HepG2 (cell line): Measurements from ENCODE around the gene TRIM25. TPM values are rescaled to one million over a fixed set of nuclear protein-coding genes. Genes with fewer than 3 reads are reported as not detected.
A peak's percentile ranks its signal among the peaks of the same experiment; 100 is the strongest.

ENCODE experiments used
- ATAC-seq: fragments of 200-7000 bp; cut with Tn5 transposase; 3 replicates; pipeline ENCODE4 v1.9.1; 2020; ENCODE audit warnings: mild to moderate bottlenecking, moderate library complexity
- BruUV-seq: library from RNA; stranded (reverse); fragments of 400-500 nt; replicated peaks from 2 replicates; lab custom pipeline; 2021; lab: Mats Ljungman, UMichigan
- CTCF ChIA-PET: fragments of 300-600 bp; formaldehyde crosslinking; extraction: SDS; loops from one replicate; lab custom pipeline; 2021; ENCODE audit warnings: low total read pairs, inconsistent platforms, low intra/inter-chr PET ratio; lab: Yijun Ruan, JAX
- POLR2A ChIA-PET: fragments of 350-600 bp; sonication (Branson Sonifier 250); formaldehyde crosslinking; loops from one replicate; lab custom pipeline; 2020; ENCODE audit warnings: antibody characterized with exemption, inconsistent platforms; lab: Yijun Ruan, JAX
- DNase-seq: peaks from one replicate; pipeline ENCODE4 v3.0.0-alpha.2; 2015; ENCODE audit warnings: low spot score
- FAIRE-seq: peaks from 3 replicates; lab custom pipeline; 2011; peaks lifted over from hg19 to GRCh38; lab: Jason Lieb, UNC
- H2AFZ ChIP-seq: one replicate; pipeline ENCODE4 v1.6.1; 2011; ENCODE audit warnings: low read length, inconsistent platforms
- H3K27ac ChIP-seq: fragments of 300-600 bp; 3 replicates; pipeline ENCODE4 v1.8.0; 2011; ENCODE audit warnings: mixed run types, mild to moderate bottlenecking, mixed read lengths, low read length, inconsistent platforms; ENCODE audit not compliant: insufficient read depth; ENCODE audit errors: extremely low read length
- H3K27me3 ChIP-seq, 2 experiments: fragments of 200-600 bp in 1 of 2; 2 replicates in 1 of 2; 3 replicates in 1 of 2; pipeline versions ENCODE4 v1.6.0 to v1.8.0; 2011; ENCODE audit warnings: low read length in 2 of 2, mild to moderate bottlenecking in 2 of 2, moderate library complexity in 2 of 2, inconsistent platforms in 1 of 2; ENCODE audit not compliant: insufficient read depth in 2 of 2, control insufficient read depth in 1 of 2
- H3K36me3 ChIP-seq, 2 experiments: fragments of 200-600 bp in 1 of 2; replicated peaks in 1 of 2; 2 replicates in 1 of 2; 3 replicates in 1 of 2; pipeline versions ENCODE4 v1.5.1 to v1.8.0; 2011; ENCODE audit warnings: low read length in 2 of 2, inconsistent platforms in 1 of 2; ENCODE audit not compliant: insufficient read depth in 2 of 2, control insufficient read depth in 1 of 2
- H3K4me1 ChIP-seq: 2 replicates; pipeline ENCODE4 v1.5.1; 2012; ENCODE audit warnings: low read length, inconsistent platforms; ENCODE audit not compliant: insufficient read depth
- H3K4me2 ChIP-seq: 2 replicates; pipeline ENCODE4 v1.6.0; 2011; ENCODE audit warnings: low read depth, low read length, inconsistent platforms
- H3K4me3 ChIP-seq, 3 experiments: fragments of 200-600 bp in 1 of 3; sonication (generic), shearing (Covaris generic) in 1 of 3; replicated peaks in 1 of 3; 2 replicates each; pipeline ENCODE4 v1.5.1; 2011 to 2016; ENCODE audit warnings: low read length in 3 of 3, inconsistent platforms in 2 of 3, low read depth in 2 of 3, mild to moderate bottlenecking in 2 of 3, control low read depth in 1 of 3, mixed read lengths in 1 of 3; ENCODE audit not compliant: insufficient read depth in 1 of 3
- H3K79me2 ChIP-seq: one replicate; pipeline ENCODE4 v1.6.1; 2011; ENCODE audit warnings: low read length, inconsistent platforms; ENCODE audit not compliant: insufficient read depth
- H3K9ac ChIP-seq: 2 replicates; pipeline ENCODE4 v1.6.0; 2011; ENCODE audit warnings: mild to moderate bottlenecking, low read depth, low read length, inconsistent platforms; ENCODE audit not compliant: insufficient read depth
- H3K9me3 ChIP-seq: 2 replicates; pipeline ENCODE4 v1.5.1; 2012; ENCODE audit warnings: mild to moderate bottlenecking, low read length
- H4K20me1 ChIP-seq: 2 replicates; pipeline ENCODE4 v1.6.0; 2011; ENCODE audit warnings: inconsistent platforms, mild to moderate bottlenecking, low read length, moderate library complexity; ENCODE audit not compliant: insufficient read depth
- ATF7 ChIP-seq, 2 experiments: fragments of 450-650 bp in 1 of 2; sonication (generic) in 1 of 2; formaldehyde crosslinking in 1 of 2; IDR thresholded peaks; 2 replicates each; pipeline versions ENCODE4 v1.4.0 to v1.6.1; 2016 to 2020; ENCODE audit warnings: antibody characterized with exemption in 1 of 2, mild to moderate bottlenecking in 1 of 2, missing genetic modification reagents in 1 of 2
- CBX5 ChIP-seq: sonication (generic); formaldehyde crosslinking; IDR thresholded peaks from 2 replicates; pipeline ENCODE4 v1.4.0; 2020; ENCODE audit warnings: missing genetic modification reagents, borderline replicate concordance
- CREB1 ChIP-seq, 2 experiments: fragments of 450-650 bp in 1 of 2; IDR thresholded peaks; 2 replicates each; pipeline ENCODE4 v1.6.1; 2016 to 2017; ENCODE audit warnings: control low read depth in 1 of 2, mild to moderate bottlenecking in 1 of 2, missing compliant biosample characterization in 1 of 2, missing genetic modification characterization in 1 of 2
- HIVEP1 ChIP-seq: sonication (generic); formaldehyde crosslinking; IDR thresholded peaks from 2 replicates; pipeline ENCODE4 v1.4.0; 2020; ENCODE audit warnings: mild to moderate bottlenecking, missing genetic modification reagents
- LCORL ChIP-seq, 2 experiments: fragments of 450-650 bp in 1 of 2; sonication (generic) in 1 of 2; formaldehyde crosslinking in 1 of 2; IDR thresholded peaks; 2 replicates each; pipeline versions ENCODE4 v1.5.0 to v1.6.1; 2017 to 2020; ENCODE audit warnings: antibody characterized with exemption in 1 of 2, missing genetic modification reagents in 1 of 2
- NBN ChIP-seq: fragments of 450-650 bp; conservative IDR thresholded peaks from 2 replicates; pipeline ENCODE4 v1.6.1; 2017
- ONECUT2 ChIP-seq: sonication (generic); formaldehyde crosslinking; IDR thresholded peaks from 2 replicates; pipeline ENCODE4 v1.4.0; 2020; ENCODE audit warnings: missing genetic modification reagents
- PHB2 ChIP-seq: fragments of 450-650 bp; IDR thresholded peaks from 2 replicates; pipeline ENCODE4 v1.6.1; 2018; ENCODE audit not compliant: partially characterized antibody
- RCOR2 ChIP-seq: IDR thresholded peaks from 2 replicates; pipeline ENCODE4 v1.6.1; 2016; ENCODE audit warnings: missing biosample characterization, missing genetic modification reagents
- SMAD3 ChIP-seq: sonication (generic); formaldehyde crosslinking; IDR thresholded peaks from 2 replicates; pipeline ENCODE4 v1.4.0; 2020; ENCODE audit warnings: missing genetic modification reagents
- SMC3 ChIP-seq: IDR thresholded peaks from 2 replicates; pipeline ENCODE4 v1.6.1; 2011; ENCODE audit warnings: low read length, improper control_type of control experiment
- SNRNP70 ChIP-seq: fragments of 200-400 bp; formaldehyde crosslinking; IDR thresholded peaks from 2 replicates; pipeline ENCODE4 v1.6.1; 2017; ENCODE audit warnings: mild to moderate bottlenecking, low read depth, low read length, moderate library complexity
- TCF7L2 ChIP-seq: IDR thresholded peaks from 2 replicates; pipeline ENCODE4 v1.6.1; 2011; ENCODE audit warnings: mild to moderate bottlenecking, low read depth, low read length, moderate library complexity
- TRIM22 ChIP-seq: fragments of 450-650 bp; IDR thresholded peaks from 2 replicates; pipeline ENCODE4 v1.6.1; 2017
- ZNF564 ChIP-seq: sonication (generic); formaldehyde crosslinking; IDR thresholded peaks from 2 replicates; pipeline ENCODE4 v1.8.1; 2023; ENCODE audit warnings: mild to moderate bottlenecking, missing genetic modification reagents
- WGBS: methylation state at CpG from one replicate; pipeline ENCODE4 v1.1.6; 2017; ENCODE audit warnings: low lambda C conversion rate; 5-methylcytosine and 5-hydroxymethylcytosine counted together
- in situ Hi-C: cut with HindIII; loops from 2 replicates; pipeline ENCODE4 v1.10.0; 2017; ENCODE audit warnings: low pct_unique_long_range_greater_than_20kb; ENCODE audit not compliant: extremely low pct_ligation_motif_present
- intact Hi-C: fragments of 100-400 bp; cut with micrococcal nuclease; formaldehyde crosslinking; loops from one replicate; pipeline ENCODE4 v1.10.0; 2022; ENCODE audit not compliant: unreplicated experiment
- polyA plus RNA-seq, 8 experiments: library from polyadenylated mRNA; depleted of rRNA in 3 of 8; stranded (reverse) in 7 of 8; unstranded in 1 of 8; fragments of >200 nt; fragmentation: Illumina TruSeq in 4 of 8; extraction: Trizol in 4 of 8; gene quantifications; 2 replicates each; pipeline versions ENCODE4 v1.2.1 to v1.2.3, GENCODE V29; 2011 to 2016; ENCODE audit warnings: low read depth in 4 of 8, missing spikeins in 1 of 8, mixed read lengths in 1 of 8; ENCODE audit not compliant: insufficient read depth in 1 of 8
- total RNA-seq, 5 experiments: library from RNA; depleted of rRNA; stranded (reverse); fragments of >200 nt; fragmentation: Illumina TruSeq; extraction: Trizol; gene quantifications; 2 replicates each; pipeline ENCODE4 v1.2.3, GENCODE V29; 2016; ENCODE audit warnings: low read depth in 1 of 5
- TF ChIP-seq, protein P1 (sequence below): sonication (generic); formaldehyde crosslinking; IDR thresholded peaks from 2 replicates; pipeline ENCODE4 v1.9.0; 2022; ENCODE audit warnings: missing genetic modification reagents, mild to moderate bottlenecking, borderline replicate concordance

The TRIM25 gene
- total and polyA plus RNA-seq, 2 of the 13 experiments (the other 11 are each of a cell fraction or from before 2014, with no cell fraction given), result 30.8 to 42.2 TPM

- WGBS, result 100% methylated on average over 1 of the region's 1 CpG
- Histone ChIP-seq H3K36me3 (peaks cover 34 to 69% of the 10 kb centered on the region in 2 experiments), H2AFZ (no peak overlapping the region), H3K4me1 (peaks cover 16% of the 10 kb centered on the region), H3K79me2 (no peaks in the 10 kb centered on the region), H3K27ac (no peak overlapping the region), H3K4me3 (no peak overlapping the region), H3K9ac (no peak overlapping the region), H3K4me2 (no peak overlapping the region), H4K20me1 (no peaks in the 10 kb centered on the region; the same call in 1 of the 2 replicates), H3K9me3 (peaks cover 9% of the 10 kb centered on the region), H3K27me3 (no peaks in the 10 kb centered on the region)
- BruUV-seq, result no TSS peak
- in situ Hi-C loops (no loop called here), intact Hi-C loops (loop anchor here (10.0 kb wide), 1 partner anchor 52 kb away; no protein-coding TSS in a partner anchor)
- POLR2A ChIA-PET, result no interaction called here
- CTCF ChIA-PET, result interaction anchor here (1.8 kb wide), 1 partner anchor 48 kb away, joined by 12 read pairs; no protein-coding TSS in a partner anchor
- peak; percentile 44 for TF ChIP-seq PHB2
- TF ChIP-seq ATF7 (IDR thresholded peaks at IDR 0.05), result 0 out of 2 replicates have a peak, but pooled peaks have one; percentile 14
- no peak for TF ChIP-seq ATF7 (CRISPR knock-in tag; IDR thresholded peaks at IDR 0.05)
- TF ChIP-seq TRIM22, result peak; percentile 77; the same call in 1 of the 2 replicates
- no peak for TF ChIP-seq SMAD3 (CRISPR knock-in tag)
- 0 out of 2 replicates have a peak, but pooled peaks have one; percentile 9 for TF ChIP-seq NBN
- peak; percentile 32; the same call in 1 of the 2 replicates for TF ChIP-seq LCORL (IDR thresholded peaks at IDR 0.05)
- TF ChIP-seq LCORL (CRISPR knock-in tag; IDR thresholded peaks at IDR 0.05), result no peak
- DNase-seq (no peak), FAIRE-seq (no peak), ATAC-seq (no peak)
These were observed 21.5 kb downstream of the TRIM25 start for GRCh38 chr17:56892333-56892732.

DNA sequence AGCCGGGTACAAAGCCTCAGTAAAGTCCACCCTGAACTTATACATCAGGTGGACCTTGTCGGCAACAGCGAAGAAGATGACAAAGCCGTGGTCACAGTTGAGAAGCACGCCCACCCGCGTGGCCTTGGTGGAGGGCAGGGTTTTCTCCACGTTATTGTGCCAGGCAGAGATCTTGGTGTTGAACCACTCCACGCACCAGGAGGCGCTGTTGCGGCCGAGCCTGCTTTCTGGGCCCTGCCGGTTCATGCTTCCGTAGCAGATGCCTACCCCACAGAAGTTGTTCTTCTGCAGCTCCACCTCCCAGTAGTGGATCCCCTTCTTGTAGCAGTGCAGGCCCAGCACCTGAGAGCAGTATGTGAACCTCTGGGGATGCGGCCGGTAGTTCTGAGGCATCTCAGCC is 22.1 kb downstream of the TRIM25 start:
- Histone ChIP-seq H3K36me3 (peaks cover 33 to 65% of the 10 kb centered on the region in 2 experiments), H3K9ac (no peak overlapping the region), H3K27ac (no peak overlapping the region), H3K4me3 (no peak overlapping the region), H2AFZ (no peak overlapping the region), H3K27me3 (no peaks in the 10 kb centered on the region), H3K9me3 (peaks cover 12% of the 10 kb centered on the region), H3K4me1 (peaks cover 21% of the 10 kb centered on the region), H3K4me2 (no peak overlapping the region), H4K20me1 (no peaks in the 10 kb centered on the region; the same call in 1 of the 2 replicates), H3K79me2 (no peaks in the 10 kb centered on the region)
- ATAC-seq, result peak; percentile 50
- in situ Hi-C loops, result no loop called here
- BruUV-seq, result no TSS peak
- POLR2A ChIA-PET, result interaction anchor here (0.6 to 1.2 kb wide), 2 partner anchors 22 to 50 kb away, joined by 3 read pairs; partner anchors contain the start of gene TRIM25
- CTCF ChIA-PET, result interaction anchor here (1.8 kb wide), 1 partner anchor 48 kb away, joined by 12 read pairs; no protein-coding TSS in a partner anchor
- intact Hi-C loops, result loop anchor here (10.0 kb wide), 1 partner anchor 53 kb away; no protein-coding TSS in a partner anchor
- no peak for FAIRE-seq
- 97% methylated on average over 16 of the region's 16 CpGs for WGBS
- no peak for DNase-seq
- peak; percentile 21; the same call in 1 of the 2 replicates for TF ChIP-seq SMC3
- no peak for TF ChIP-seq ONECUT2 (CRISPR knock-in tag)
- TF ChIP-seq ZNF564 (CRISPR knock-in tag), result no peak
- TF ChIP-seq CREB1 (IDR thresholded peaks at IDR 0.05), result no peak
- TF ChIP-seq CREB1 (CRISPR knock-in tag; IDR thresholded peaks at IDR 0.05), result no peak
- TF ChIP-seq HIVEP1, result 0 out of 2 replicates have a peak, but pooled peaks have one; percentile 28
- no peak for TF ChIP-seq CBX5 (CRISPR knock-in tag)
- TF ChIP-seq TCF7L2, result no peak
- TF ChIP-seq RCOR2 (CRISPR knock-in tag), result no peak
- TF ChIP-seq SNRNP70, result no peak
- TF ChIP-seq, protein P1, sequence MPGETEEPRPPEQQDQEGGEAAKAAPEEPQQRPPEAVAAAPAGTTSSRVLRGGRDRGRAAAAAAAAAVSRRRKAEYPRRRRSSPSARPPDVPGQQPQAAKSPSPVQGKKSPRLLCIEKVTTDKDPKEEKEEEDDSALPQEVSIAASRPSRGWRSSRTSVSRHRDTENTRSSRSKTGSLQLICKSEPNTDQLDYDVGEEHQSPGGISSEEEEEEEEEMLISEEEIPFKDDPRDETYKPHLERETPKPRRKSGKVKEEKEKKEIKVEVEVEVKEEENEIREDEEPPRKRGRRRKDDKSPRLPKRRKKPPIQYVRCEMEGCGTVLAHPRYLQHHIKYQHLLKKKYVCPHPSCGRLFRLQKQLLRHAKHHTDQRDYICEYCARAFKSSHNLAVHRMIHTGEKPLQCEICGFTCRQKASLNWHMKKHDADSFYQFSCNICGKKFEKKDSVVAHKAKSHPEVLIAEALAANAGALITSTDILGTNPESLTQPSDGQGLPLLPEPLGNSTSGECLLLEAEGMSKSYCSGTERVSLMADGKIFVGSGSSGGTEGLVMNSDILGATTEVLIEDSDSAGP (CRISPR knock-in tag), result no peak
